Posterior vena cava (tissue), 2 donors: ENCODE data around the gene RIMBP2. TPM values are rescaled to one million over a fixed set of nuclear protein-coding genes. Genes with fewer than 3 reads are reported as not detected.
"Not testable (repeated sequence)": the region's sequence is repeated elsewhere in the genome, so short reads cannot be mapped to it uniquely, and the experiment has no call there.

Experiments
- DNase-seq: peaks from one replicate; pipeline ENCODE4 v3.0.0-alpha.2; 2020; ENCODE audit warnings: low spot score
- intact Hi-C, 2 donors: fragments of 100-400 bp; cut with DNase I; formaldehyde crosslinking; loops; one replicate each; pipeline versions ENCODE4 v1.14.1 to v1.14.2; 2022 to 2023
- total RNA-seq, 2 donors: library from RNA; stranded (reverse); fragmentation: NEBNext Ultra II Directional; extraction: Animal tissue kit (Norgen Biotek cat#: 25700); gene quantifications; one replicate each; pipeline ENCODE4 v1.2.1, GENCODE V29; 2021
- donor health status: DM: yes; HTN: yes; CAD: no.
- donor health status: DM: yes; HTN: yes; CAD: no.

Gene RIMBP2
- total RNA-seq, 2 donors from 2014 or later, result 1.3 to 1.7 TPM

GRCh38 chr12:130646716-130647370, 69.3 kb downstream of the RIMBP2 start:
- peak; percentile 26 for DNase-seq
- intact Hi-C loops, result no loop called here

DNA sequence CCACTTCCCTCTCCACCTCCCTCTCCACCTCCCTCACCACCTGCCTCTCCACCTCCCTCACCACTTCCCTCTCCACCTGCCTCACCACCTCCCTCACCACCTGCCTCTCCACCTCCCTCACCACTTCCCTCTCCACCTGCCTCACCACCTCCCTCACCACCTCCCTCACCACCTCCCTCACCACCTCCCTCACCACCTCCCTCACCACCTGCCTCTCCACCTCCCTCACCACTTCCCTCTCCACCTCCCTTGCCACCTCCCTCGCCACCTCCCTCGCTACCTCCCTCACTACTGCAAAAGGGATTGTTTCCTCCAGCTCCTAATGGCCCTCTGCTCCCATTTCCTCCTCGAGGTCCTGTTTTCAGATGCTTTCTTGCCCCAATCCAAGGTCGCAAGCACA, 69.9 kb downstream of the RIMBP2 start:
- DNase-seq, intact Hi-C loops: not testable (repeated sequence)

DNA sequence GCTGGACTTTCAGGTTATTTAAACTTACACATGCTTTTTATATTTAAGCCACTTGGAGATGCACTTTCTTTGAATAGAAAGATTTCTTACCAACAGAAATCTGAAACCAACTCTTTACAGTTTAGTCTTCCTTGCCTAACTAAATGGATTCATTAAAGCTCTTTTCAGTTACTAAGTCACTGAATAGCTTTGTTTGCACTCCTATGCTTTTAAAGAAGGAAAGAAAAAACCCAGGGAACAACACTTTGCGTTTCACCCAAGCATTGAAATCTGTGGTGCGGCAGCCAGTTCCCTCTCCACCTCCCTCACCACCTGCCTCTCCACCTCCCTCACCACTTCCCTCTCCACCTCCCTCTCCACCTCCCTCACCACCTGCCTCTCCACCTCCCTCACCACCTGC, 70.3 kb downstream of the RIMBP2 start:
- intact Hi-C loops, result no loop called here
- no peak for DNase-seq

GRCh38 chr12:130644566-130644965, 71.5 kb downstream of the RIMBP2 start:
- peak; percentile 68 for DNase-seq
- intact Hi-C loops, result no loop called here

GRCh38 chr12:130644146-130644545, 72.0 kb downstream of the RIMBP2 start:
- DNase-seq, result peak; percentile 10

GRCh38 chr12:130642856-130643255, 73.2 kb downstream of the RIMBP2 start:
- no peak for DNase-seq
- intact Hi-C loops, result no loop called here

More at GRCh38 chr12:130644146-130644545, 72.0 kb downstream of the RIMBP2 start:
- intact Hi-C loops, result no loop called here

- no peak for DNase-seq
- intact Hi-C loops, result no loop called here
These were observed 74.4 kb downstream of the RIMBP2 start for GRCh38 chr12:130641533-130642184.

DNA sequence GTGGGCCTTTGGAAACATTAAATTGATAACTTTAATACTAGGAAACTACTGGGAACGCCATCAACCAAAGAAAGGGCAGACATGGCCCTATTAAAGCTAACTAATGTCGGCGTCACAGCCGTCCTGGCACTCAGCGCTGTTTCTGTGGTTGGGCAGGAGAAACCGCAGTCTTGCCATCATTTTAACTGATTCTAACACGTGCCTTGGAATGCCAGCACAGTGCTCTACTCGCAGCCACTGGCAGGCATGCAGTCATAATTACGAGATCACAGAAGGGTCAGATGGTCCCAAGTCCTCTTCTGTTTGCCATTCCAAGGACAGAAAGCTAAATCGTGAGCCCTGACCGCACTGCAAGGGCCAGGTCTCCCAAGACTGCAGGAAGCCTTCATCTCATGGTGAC, 75.2 kb downstream of the RIMBP2 start:
- no peak for DNase-seq
- intact Hi-C loops, result loop anchor here in 1 of 2 donors (1.0 kb wide), 1 partner anchor 42 kb away; no protein-coding TSS in a partner anchor

DNA sequence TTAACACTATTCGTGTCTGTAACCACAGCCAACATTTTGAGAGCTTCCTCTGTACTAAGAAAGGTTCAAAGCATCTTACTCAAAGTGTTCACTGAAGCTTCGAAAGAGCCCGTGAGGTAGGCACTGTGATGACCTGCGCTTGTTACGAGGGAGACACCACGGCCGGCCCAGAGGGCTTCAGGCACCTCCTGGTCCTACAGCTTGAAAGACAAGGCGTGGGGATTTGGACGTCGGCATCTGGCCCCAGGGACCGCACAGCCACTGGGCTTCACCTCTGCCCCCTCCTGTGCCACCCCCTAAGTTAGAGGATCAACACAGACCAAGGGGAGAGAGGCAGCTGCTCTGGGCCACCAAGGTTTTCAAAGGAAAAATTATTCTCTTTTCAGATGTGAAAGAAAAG, 75.6 kb downstream of the RIMBP2 start:
- intact Hi-C loops, result loop anchor here in 1 of 2 donors (1.0 kb wide), 1 partner anchor 43 kb away; no protein-coding TSS in a partner anchor
- DNase-seq, result no peak

- DNase-seq, result no peak
- intact Hi-C loops, result loop anchor here in 1 of 2 donors (1.0 kb wide), 1 partner anchor 44 kb away; no protein-coding TSS in a partner anchor
These were observed 76.3 kb downstream of the RIMBP2 start for GRCh38 chr12:130639476-130640424.

DNA sequence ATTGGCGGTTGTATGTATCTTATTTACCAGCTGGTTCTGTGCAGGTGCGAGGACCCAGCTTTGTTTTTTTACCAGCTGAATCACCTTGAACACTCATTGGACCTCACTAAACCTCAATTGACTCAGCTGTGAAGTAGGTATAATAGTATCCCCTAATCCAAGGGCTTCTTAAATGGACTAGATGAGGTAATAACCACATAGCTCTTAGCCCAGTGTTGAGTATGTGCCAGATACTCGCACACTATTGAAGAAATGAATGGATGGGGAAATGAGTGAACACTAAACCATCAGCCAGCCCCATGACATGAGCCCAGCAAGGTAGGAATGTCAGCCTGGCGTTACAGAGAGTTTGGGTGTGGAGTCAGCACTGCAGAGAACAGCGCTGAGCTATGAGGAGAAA, 79.7 kb downstream of the RIMBP2 start:
- intact Hi-C loops, result no loop called here
- no peak for DNase-seq

DNA sequence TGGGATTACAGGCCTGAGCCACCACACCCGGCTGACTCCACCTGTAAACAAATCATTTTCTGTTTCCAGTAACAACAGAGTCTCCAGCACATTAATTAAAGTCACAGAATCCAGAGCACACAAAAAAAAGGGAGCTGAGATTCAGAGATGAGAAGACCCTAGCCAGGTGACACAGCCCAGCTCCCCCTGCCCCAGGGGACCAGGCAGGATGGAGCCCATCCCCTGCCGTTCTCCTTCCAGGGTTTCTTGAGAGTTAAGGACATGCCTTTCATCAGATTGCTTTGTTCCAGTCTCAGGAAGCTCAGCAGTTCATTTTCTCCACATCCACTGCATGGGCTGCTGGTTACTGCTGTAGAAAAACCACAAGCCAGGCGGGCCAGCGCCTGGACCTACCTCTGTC, 81.2 kb downstream of the RIMBP2 start:
- intact Hi-C loops, result no loop called here
- no peak for DNase-seq

- DNase-seq, result peak; percentile 72
- intact Hi-C loops, result no loop called here
These were observed 82.3 kb downstream of the RIMBP2 start for GRCh38 chr12:130633771-130634170.

- DNase-seq, result peak; percentile 23
- intact Hi-C loops, result no loop called here
These were observed 83.5 kb downstream of the RIMBP2 start for GRCh38 chr12:130632642-130633041.

DNA sequence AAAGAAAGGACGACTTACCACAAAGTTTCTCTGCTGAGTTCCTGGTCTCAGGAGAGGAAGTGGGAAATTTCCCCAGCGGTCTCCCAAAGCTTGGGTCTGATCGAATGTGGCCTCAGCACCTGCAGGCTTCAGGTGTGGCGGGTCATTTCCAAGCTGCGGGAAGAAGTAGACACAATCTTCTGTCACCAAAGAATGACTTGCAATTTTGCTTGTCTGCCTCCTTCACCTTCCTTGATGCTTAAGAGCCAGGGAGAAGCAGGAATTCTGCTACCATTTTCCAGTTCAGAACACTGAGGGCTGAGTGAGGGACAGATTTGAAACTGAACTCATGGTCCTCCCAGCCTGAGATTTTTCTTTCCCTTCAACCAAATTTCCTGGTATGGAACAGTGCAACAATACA, 87.8 kb downstream of the RIMBP2 start:
- no peak for DNase-seq
- intact Hi-C loops, result no loop called here

GRCh38 chr12:130627175-130627574, 88.9 kb downstream of the RIMBP2 start:
- DNase-seq, result no peak
- intact Hi-C loops, result no loop called here

DNA sequence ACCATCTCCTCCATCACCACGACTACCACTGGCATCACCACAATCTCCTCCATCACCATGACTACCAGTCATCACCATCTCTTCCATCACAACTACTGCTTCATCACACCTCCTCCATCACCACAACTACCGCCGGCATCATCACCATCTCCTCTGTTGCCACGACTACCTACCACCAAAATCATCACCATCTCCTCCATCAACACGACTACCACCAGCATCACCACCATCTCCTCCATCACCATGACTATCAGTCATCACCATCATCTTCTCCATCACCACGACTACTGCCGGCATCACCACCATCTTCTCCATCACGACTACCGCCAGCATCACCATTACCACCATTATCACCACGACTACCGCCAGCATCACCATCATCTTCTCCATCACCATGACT, 89.5 kb downstream of the RIMBP2 start:
- intact Hi-C loops, result no loop called here
- no peak for DNase-seq

DNA sequence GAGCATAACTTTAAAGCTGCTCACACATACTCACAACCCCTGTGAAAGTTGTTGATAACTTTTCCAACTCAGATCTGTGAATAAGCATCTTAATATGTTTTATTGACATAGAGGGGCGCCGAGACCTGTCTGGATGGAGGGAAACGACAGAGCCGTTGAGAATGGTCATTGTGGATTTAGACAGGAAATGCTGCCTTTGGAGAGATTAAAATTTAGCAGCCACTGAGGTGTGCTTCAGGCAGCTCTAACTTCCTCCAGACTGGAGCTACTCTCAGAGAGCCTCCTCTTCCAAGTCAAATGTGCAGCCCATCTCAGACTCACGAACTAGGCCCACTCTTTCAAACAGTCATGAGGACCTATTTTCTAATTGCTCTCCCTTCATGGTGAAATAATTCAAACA, 90.9 kb downstream of the RIMBP2 start:
- no peak for DNase-seq

GRCh38 chr12:130622803-130623202, 93.3 kb downstream of the RIMBP2 start:
- no peak for DNase-seq
- intact Hi-C loops, result no loop called here

More for the DNA sequence above, 90.9 kb downstream of the RIMBP2 start:
- intact Hi-C loops, result no loop called here
